ENCODE data around the gene UBTF. TPM values are rescaled to one million over a fixed set of nuclear protein-coding genes. Genes with fewer than 3 reads are reported as not detected.

The UBTF gene
- total RNA-seq, 2 donors from 2014 or later = 48.2 to 55.4 TPM

DNA sequence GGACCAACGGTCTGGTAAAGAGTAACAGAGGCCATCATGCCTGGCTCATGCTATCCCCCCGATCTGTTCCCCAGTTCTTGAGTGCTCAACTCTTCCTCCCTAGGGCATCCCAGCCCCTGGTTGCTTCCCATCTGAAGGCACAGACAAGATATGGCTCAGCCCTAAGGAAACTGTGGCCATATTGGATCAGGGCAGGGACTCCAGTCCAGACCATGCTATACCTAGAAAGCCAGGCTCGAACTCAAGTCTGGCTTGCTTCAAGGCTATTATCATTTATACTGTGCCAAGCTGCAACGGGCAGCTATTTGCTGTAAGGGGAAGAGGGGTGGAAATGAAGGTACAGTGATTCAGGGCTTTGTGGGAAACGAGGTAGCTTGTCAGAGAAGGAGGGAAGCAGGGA, 2.8 kb downstream of the UBTF start:
- H3K36me3 ChIP-seq = peaks cover 24% of the 10 kb centered on the region
- peaks cover 11 to 15% of the 10 kb centered on the region in 2 donors for H3K4me1 ChIP-seq (ENCODE audit: control insufficient read depth in 1 of 2, low read depth in 2 of 2)
- DNase-seq (ENCODE audit: low spot score) (no peak), ATAC-seq (ENCODE audit: insufficient number of reproducible peaks, low FRiP score, low read depth) (no peak)
- H3K9me3 ChIP-seq = no peaks in the 10 kb centered on the region
- H3K27ac ChIP-seq = no peak overlapping the region
- TF ChIP-seq, protein P1, sequence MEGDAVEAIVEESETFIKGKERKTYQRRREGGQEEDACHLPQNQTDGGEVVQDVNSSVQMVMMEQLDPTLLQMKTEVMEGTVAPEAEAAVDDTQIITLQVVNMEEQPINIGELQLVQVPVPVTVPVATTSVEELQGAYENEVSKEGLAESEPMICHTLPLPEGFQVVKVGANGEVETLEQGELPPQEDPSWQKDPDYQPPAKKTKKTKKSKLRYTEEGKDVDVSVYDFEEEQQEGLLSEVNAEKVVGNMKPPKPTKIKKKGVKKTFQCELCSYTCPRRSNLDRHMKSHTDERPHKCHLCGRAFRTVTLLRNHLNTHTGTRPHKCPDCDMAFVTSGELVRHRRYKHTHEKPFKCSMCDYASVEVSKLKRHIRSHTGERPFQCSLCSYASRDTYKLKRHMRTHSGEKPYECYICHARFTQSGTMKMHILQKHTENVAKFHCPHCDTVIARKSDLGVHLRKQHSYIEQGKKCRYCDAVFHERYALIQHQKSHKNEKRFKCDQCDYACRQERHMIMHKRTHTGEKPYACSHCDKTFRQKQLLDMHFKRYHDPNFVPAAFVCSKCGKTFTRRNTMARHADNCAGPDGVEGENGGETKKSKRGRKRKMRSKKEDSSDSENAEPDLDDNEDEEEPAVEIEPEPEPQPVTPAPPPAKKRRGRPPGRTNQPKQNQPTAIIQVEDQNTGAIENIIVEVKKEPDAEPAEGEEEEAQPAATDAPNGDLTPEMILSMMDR (IDR thresholded peaks at IDR 0.05) = no peak
- no peaks in the 10 kb centered on the region for H3K27me3 ChIP-seq (replicated peaks; ENCODE audit: insufficient read depth)
- H3K4me3 ChIP-seq = no peak overlapping the region

DNA sequence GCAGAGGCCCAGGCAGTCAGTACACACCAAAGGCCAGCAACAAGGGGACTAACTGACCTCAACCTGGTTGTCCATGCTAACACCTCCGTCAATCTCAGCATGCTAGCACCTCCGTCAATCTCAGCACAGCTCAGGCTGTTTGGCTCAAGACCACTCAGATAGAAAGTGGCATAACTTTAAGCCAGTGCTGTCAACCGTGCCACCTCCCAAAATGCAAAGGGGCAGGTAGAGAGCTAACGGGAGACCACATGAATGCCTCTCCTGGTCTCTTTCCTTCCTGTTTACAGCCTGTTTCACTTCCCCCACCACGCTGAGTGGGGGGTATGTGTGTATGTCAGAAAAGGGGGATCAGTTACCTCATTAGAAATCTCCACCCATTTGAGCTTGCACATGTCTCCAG, 3.3 kb downstream of the UBTF start:
- H3K27me3 ChIP-seq (replicated peaks; ENCODE audit: insufficient read depth) = no peaks in the 10 kb centered on the region

DNA sequence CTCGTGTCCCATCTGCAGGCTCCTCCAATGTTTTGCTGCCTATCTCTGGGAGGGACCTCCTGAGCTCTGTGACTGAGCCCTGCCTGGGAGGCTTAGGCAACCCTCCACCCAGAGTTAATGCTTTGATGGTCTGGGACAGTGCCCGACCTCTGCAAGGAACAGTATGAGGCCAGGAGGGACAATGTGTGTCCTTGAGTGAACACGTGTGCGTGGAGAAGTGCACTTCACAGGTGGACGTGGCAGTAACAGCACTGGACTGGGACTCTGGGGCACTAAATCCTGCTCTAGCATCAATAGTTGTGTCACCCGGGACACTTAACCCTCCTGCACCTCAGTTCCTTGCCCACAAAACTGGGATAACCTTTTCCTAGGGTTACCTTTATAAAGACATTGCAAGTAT, 4.6 kb downstream of the UBTF start:
- no peak for ATAC-seq (ENCODE audit: insufficient number of reproducible peaks, low FRiP score, low read depth)
- no peak for DNase-seq (ENCODE audit: low spot score)
- H3K36me3 ChIP-seq = peaks cover 36% of the 10 kb centered on the region

More for the DNA sequence above, 3.3 kb downstream of the UBTF start:
- no peak for DNase-seq (ENCODE audit: low spot score)
- Histone ChIP-seq H3K4me1 (ENCODE audit: control insufficient read depth in 1 of 2, low read depth in 2 of 2) (peaks cover 11 to 15% of the 10 kb centered on the region in 2 donors), H3K27ac (no peak overlapping the region), H3K36me3 (peaks cover 29% of the 10 kb centered on the region), H3K4me3 (no peak overlapping the region), H3K9me3 (no peaks in the 10 kb centered on the region)
- ATAC-seq (ENCODE audit: insufficient number of reproducible peaks, low FRiP score, low read depth) = no peak
- TF ChIP-seq, protein P1 (IDR thresholded peaks at IDR 0.05) = no peak

DNA sequence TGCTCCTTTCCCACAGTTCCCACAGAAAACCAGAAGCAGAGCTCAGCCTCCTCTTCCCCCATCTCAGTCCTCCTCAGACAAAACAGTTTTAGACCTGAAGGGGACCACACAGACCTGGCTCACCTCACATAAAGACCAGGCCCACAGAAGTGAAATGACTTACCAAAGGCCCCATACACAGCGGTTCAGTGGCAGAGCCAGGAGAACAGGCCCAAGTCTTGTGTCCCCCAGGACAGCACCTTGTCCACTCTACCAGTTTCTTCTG, 5.3 kb downstream of the UBTF start:
- H3K9me3 ChIP-seq = no peaks in the 10 kb centered on the region
- H3K27ac ChIP-seq = no peak overlapping the region
- peaks cover 15 to 26% of the 10 kb centered on the region in 2 donors for H3K4me1 ChIP-seq (ENCODE audit: control insufficient read depth in 1 of 2, low read depth in 2 of 2)
- DNase-seq (ENCODE audit: low spot score) (no peak), ATAC-seq (ENCODE audit: insufficient number of reproducible peaks, low FRiP score, low read depth) (no peak)
- TF ChIP-seq, protein P1 (IDR thresholded peaks at IDR 0.05) = no peak
- H3K27me3 ChIP-seq (replicated peaks; ENCODE audit: insufficient read depth) = no peaks in the 10 kb centered on the region
- no peak overlapping the region for H3K4me3 ChIP-seq
- H3K36me3 ChIP-seq = peaks cover 44% of the 10 kb centered on the region

More for the DNA sequence above, 4.6 kb downstream of the UBTF start:
- no peaks in the 10 kb centered on the region for H3K9me3 ChIP-seq
- H3K27me3 ChIP-seq (replicated peaks; ENCODE audit: insufficient read depth) = no peaks in the 10 kb centered on the region
- H3K4me1 ChIP-seq (ENCODE audit: control insufficient read depth in 1 of 2, low read depth in 2 of 2) = peaks cover 15 to 26% of the 10 kb centered on the region in 2 donors
- no peak overlapping the region for H3K4me3 ChIP-seq
- H3K27ac ChIP-seq = no peak overlapping the region
- TF ChIP-seq, protein P1 (IDR thresholded peaks at IDR 0.05) = no peak

DNA sequence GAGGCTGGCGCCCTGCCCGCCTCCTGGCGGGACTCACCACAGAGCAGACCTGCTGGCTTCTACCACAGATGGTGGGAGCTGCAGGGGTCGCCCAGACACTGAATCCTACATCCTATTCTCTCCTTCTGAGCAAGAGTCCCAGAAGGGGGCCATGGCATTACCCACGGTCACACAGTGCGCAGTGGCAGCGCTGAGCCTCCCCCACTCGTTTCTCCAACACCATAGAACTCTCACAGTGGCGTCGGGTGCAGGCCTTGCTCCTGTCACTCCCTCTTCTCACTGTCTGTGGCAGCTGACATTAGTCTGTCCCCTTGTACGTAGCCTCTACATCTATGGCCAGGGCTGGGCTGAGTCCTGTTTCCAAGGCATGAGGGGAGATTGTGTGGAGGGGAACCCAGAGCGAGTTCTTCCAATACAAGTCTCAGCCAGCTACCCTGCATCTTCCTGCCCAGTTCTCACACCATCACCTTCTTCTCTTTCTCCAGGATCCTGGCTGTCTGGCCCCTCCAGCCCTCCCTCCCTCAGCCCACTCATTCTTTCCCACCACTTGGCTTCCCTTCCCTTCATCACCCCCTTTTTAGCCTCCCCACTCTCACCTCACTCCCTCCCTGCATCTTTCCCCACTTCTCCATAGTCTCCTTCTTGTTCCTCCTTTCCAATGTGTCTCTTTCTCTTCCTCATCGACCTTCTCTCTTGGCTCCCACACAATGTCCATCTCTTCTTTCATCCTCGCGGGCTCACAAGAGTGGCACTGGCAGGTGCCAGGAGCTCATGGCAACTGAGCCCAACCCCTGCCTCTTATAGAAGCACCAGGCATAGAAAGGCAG, 5.9 kb downstream of the UBTF start:
- H3K4me3 ChIP-seq = no peak overlapping the region
- peaks cover 15 to 26% of the 10 kb centered on the region in 2 donors for H3K4me1 ChIP-seq (ENCODE audit: control insufficient read depth in 1 of 2, low read depth in 2 of 2)
- H3K27me3 ChIP-seq (replicated peaks; ENCODE audit: insufficient read depth) = no peaks in the 10 kb centered on the region
- no peak overlapping the region for H3K27ac ChIP-seq
- no peak for ATAC-seq (ENCODE audit: insufficient number of reproducible peaks, low FRiP score, low read depth)
- DNase-seq (ENCODE audit: low spot score) = no peak
- no peaks in the 10 kb centered on the region for H3K9me3 ChIP-seq
- H3K36me3 ChIP-seq = peaks cover 48% of the 10 kb centered on the region
- TF ChIP-seq, protein P1 (IDR thresholded peaks at IDR 0.05) = no peak
